GM12801 (cell line): ENCODE data around the gene PEX16.

ENCODE experiments used
- CTCF ChIP-seq: IDR thresholded peaks from one replicate; pipeline ENCODE4 v1.5.1; 2011; ENCODE audit warnings: control low read depth; ENCODE audit not compliant: insufficient read length; ENCODE audit errors: extremely low read depth

The PEX16 gene

GRCh38 chr11:45930951-45931570 lies 13.4 kb upstream of the PEX16 start:
- no peak for TF ChIP-seq CTCF

GRCh38 chr11:45930031-45930794 lies 12.5 kb upstream of the PEX16 start:
- TF ChIP-seq CTCF, result no peak

- no peak for TF ChIP-seq CTCF
These were observed 11.9 kb upstream of the PEX16 start for GRCh38 chr11:45929486-45930030.

- no peak for TF ChIP-seq CTCF
These were observed 11.0 kb upstream of the PEX16 start for GRCh38 chr11:45928535-45929215.

GRCh38 chr11:45927684-45928413 lies 10.2 kb upstream of the PEX16 start:
- no peak for TF ChIP-seq CTCF

GRCh38 chr11:45927332-45927683 lies 9.6 kb upstream of the PEX16 start:
- TF ChIP-seq CTCF, result no peak
